GM12865 (cell line): ENCODE results near the gene NTRK2.

ENCODE experiments used
- DNase-seq: peaks from one replicate; pipeline ENCODE4 v3.0.0; 2010; ENCODE audit warnings: low read depth
- H3K4me3 ChIP-seq: 2 replicates; pipeline ENCODE4 v1.5.1; 2011; ENCODE audit warnings: mild to moderate bottlenecking, low read depth, low read length, control low read depth
- CTCF ChIP-seq: IDR thresholded peaks from 2 replicates; pipeline ENCODE4 v1.5.1; 2011; ENCODE audit warnings: low read length, control low read depth, low read depth, inconsistent platforms; ENCODE audit not compliant: insufficient read depth; ENCODE audit errors: missing control alignments

The NTRK2 gene

GRCh38 chr9:84781931-84782866 lies 112.7 kb downstream of the NTRK2 start:
- no peak overlapping the region for H3K4me3 ChIP-seq
- TF ChIP-seq CTCF = no peak
- DNase-seq = no peak

- DNase-seq = no peak
- H3K4me3 ChIP-seq = no peak overlapping the region
- TF ChIP-seq CTCF = no peak
These were observed 116.4 kb downstream of the NTRK2 start for GRCh38 chr9:84785792-84786547.

GRCh38 chr9:84788803-84789462 lies 119.4 kb downstream of the NTRK2 start:
- no peak for TF ChIP-seq CTCF
- H3K4me3 ChIP-seq = no peak overlapping the region
- no peak for DNase-seq

- TF ChIP-seq CTCF = no peak
- H3K4me3 ChIP-seq = no peak overlapping the region
- DNase-seq = no peak
These were observed 119.9 kb downstream of the NTRK2 start for GRCh38 chr9:84789463-84789830.

GRCh38 chr9:84791643-84792042 lies 122.1 kb downstream of the NTRK2 start:
- H3K4me3 ChIP-seq = no peak overlapping the region
- no peak for TF ChIP-seq CTCF
- no peak for DNase-seq

GRCh38 chr9:84793251-84793650 lies 123.7 kb downstream of the NTRK2 start:
- no peak for DNase-seq
- TF ChIP-seq CTCF = no peak

More at GRCh38 chr9:84793251-84793650, 123.7 kb downstream of the NTRK2 start:
- no peak overlapping the region for H3K4me3 ChIP-seq
